ENCODE results near the gene WDFY2. TPM values are rescaled to one million over a fixed set of nuclear protein-coding genes. Genes with fewer than 3 reads are reported as not detected.

WDFY2 gene
- total and polyA plus RNA-seq, 10 of the 15 experiments (the other 5 are each of a cell fraction or from before 2014, with no cell fraction given), result 2.1 to 13.0 (median 8.1) TPM

DNA sequence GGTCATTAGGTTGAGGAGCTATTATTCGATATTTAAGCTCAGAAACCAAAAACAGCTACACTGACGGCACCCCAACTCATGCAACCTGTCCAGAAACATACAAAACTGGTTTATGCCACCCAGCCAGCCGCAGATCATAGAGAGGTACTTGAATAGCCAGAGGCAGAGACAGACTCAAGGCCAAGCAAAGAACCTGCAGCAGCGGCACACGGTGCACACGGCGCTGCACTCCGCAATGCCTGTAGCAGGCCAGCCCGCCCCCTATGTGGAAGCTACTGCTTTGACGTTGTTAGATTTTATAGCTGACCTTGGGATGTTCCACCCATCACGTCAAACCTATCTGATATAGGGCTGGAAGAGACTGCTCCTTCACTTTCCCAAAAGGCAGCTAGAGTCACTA is 231.6 kb downstream of the WDFY2 start (continued):
- TF ChIP-seq, protein P1, sequence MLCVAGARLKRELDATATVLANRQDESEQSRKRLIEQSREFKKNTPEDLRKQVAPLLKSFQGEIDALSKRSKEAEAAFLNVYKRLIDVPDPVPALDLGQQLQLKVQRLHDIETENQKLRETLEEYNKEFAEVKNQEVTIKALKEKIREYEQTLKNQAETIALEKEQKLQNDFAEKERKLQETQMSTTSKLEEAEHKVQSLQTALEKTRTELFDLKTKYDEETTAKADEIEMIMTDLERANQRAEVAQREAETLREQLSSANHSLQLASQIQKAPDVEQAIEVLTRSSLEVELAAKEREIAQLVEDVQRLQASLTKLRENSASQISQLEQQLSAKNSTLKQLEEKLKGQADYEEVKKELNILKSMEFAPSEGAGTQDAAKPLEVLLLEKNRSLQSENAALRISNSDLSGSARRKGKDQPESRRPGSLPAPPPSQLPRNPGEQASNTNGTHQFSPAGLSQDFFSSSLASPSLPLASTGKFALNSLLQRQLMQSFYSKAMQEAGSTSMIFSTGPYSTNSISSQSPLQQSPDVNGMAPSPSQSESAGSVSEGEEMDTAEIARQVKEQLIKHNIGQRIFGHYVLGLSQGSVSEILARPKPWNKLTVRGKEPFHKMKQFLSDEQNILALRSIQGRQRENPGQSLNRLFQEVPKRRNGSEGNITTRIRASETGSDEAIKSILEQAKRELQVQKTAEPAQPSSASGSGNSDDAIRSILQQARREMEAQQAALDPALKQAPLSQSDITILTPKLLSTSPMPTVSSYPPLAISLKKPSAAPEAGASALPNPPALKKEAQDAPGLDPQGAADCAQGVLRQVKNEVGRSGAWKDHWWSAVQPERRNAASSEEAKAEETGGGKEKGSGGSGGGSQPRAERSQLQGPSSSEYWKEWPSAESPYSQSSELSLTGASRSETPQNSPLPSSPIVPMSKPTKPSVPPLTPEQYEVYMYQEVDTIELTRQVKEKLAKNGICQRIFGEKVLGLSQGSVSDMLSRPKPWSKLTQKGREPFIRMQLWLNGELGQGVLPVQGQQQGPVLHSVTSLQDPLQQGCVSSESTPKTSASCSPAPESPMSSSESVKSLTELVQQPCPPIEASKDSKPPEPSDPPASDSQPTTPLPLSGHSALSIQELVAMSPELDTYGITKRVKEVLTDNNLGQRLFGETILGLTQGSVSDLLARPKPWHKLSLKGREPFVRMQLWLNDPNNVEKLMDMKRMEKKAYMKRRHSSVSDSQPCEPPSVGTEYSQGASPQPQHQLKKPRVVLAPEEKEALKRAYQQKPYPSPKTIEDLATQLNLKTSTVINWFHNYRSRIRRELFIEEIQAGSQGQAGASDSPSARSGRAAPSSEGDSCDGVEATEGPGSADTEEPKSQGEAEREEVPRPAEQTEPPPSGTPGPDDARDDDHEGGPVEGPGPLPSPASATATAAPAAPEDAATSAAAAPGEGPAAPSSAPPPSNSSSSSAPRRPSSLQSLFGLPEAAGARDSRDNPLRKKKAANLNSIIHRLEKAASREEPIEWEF (IDR thresholded peaks at IDR 0.05; ENCODE audit: insufficient replicate concordance, low read depth, low read length), result no peak
- TF ChIP-seq, protein P2, sequence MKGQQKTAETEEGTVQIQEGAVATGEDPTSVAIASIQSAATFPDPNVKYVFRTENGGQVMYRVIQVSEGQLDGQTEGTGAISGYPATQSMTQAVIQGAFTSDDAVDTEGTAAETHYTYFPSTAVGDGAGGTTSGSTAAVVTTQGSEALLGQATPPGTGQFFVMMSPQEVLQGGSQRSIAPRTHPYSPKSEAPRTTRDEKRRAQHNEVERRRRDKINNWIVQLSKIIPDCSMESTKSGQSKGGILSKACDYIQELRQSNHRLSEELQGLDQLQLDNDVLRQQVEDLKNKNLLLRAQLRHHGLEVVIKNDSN (IDR thresholded peaks at IDR 0.05; ENCODE audit: borderline replicate concordance, extremely low read length, insufficient read depth, low read depth, low read length), result no peak
- TF ChIP-seq, protein P3, sequence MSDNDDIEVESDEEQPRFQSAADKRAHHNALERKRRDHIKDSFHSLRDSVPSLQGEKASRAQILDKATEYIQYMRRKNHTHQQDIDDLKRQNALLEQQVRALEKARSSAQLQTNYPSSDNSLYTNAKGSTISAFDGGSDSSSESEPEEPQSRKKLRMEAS (IDR thresholded peaks at IDR 0.05; ENCODE audit: low read depth, low read length), result no peak
- TF ChIP-seq, protein P4, sequence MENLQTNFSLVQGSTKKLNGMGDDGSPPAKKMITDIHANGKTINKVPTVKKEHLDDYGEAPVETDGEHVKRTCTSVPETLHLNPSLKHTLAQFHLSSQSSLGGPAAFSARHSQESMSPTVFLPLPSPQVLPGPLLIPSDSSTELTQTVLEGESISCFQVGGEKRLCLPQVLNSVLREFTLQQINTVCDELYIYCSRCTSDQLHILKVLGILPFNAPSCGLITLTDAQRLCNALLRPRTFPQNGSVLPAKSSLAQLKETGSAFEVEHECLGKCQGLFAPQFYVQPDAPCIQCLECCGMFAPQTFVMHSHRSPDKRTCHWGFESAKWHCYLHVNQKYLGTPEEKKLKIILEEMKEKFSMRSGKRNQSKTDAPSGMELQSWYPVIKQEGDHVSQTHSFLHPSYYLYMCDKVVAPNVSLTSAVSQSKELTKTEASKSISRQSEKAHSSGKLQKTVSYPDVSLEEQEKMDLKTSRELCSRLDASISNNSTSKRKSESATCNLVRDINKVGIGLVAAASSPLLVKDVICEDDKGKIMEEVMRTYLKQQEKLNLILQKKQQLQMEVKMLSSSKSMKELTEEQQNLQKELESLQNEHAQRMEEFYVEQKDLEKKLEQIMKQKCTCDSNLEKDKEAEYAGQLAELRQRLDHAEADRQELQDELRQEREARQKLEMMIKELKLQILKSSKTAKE (IDR thresholded peaks at IDR 0.05; ENCODE audit: low read depth, poor library complexity, severe bottlenecking), result no peak
- no peak for TF ChIP-seq RAD51 (IDR thresholded peaks at IDR 0.05)

Measured in GM12878 (cell line).